Measurements from ENCODE around the gene MARF1.

DNA sequence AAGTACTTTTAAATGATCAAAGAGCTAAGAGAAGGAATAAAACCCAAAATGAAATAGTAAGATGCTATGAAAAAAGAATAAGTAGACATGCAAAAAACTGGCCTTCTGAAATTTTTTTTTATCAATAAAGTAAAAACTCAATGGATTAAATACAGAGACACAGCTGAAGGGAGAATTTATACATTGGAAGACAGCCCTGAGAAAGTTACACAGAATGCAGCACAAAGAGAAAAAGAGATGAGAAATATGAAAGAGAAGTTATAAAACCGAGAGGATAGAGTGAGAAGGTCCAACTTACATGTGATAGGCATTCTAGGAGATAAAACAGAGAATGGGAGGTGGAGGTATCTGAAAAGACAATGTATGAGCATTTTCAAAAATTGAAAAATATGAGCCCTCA is 57.0 kb downstream of the MARF1 start:
- TF ChIP-seq, protein P1, sequence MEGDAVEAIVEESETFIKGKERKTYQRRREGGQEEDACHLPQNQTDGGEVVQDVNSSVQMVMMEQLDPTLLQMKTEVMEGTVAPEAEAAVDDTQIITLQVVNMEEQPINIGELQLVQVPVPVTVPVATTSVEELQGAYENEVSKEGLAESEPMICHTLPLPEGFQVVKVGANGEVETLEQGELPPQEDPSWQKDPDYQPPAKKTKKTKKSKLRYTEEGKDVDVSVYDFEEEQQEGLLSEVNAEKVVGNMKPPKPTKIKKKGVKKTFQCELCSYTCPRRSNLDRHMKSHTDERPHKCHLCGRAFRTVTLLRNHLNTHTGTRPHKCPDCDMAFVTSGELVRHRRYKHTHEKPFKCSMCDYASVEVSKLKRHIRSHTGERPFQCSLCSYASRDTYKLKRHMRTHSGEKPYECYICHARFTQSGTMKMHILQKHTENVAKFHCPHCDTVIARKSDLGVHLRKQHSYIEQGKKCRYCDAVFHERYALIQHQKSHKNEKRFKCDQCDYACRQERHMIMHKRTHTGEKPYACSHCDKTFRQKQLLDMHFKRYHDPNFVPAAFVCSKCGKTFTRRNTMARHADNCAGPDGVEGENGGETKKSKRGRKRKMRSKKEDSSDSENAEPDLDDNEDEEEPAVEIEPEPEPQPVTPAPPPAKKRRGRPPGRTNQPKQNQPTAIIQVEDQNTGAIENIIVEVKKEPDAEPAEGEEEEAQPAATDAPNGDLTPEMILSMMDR (IDR thresholded peaks at IDR 0.05) = no peak
- TF ChIP-seq POLR2A (IDR thresholded peaks at IDR 0.05) (no peak), EP300 (IDR thresholded peaks at IDR 0.05; ENCODE audit: low read depth) (no peak), POLR2AphosphoS5 (IDR thresholded peaks at IDR 0.05) (no peak)

Data from transverse colon (tissue), 4 donors.